H9 (cell line): ENCODE data around the gene HERPUD2. TPM values are rescaled to one million over a fixed set of nuclear protein-coding genes. Genes with fewer than 3 reads are reported as not detected.

Experiments used
- DNase-seq: peaks from one replicate; pipeline ENCODE4 v3.0.0-alpha.2; 2017
- H2AFZ ChIP-seq: one replicate; pipeline ENCODE4 v1.6.1; 2013; ENCODE audit warnings: mild to moderate bottlenecking, low read length, control low read depth, moderate library complexity
- H2AK5ac ChIP-seq: 2 replicates; pipeline ENCODE4 v1.6.1; 2013; ENCODE audit warnings: low read length, control low read depth, mixed read lengths; ENCODE audit not compliant: insufficient read length
- H2BK120ac ChIP-seq: one replicate; pipeline ENCODE4 v1.6.1; 2013; ENCODE audit warnings: low read depth, mild to moderate bottlenecking, low read length, control low read depth, inconsistent platforms; ENCODE audit not compliant: poor library complexity, severe bottlenecking
- H2BK12ac ChIP-seq: 2 replicates; pipeline ENCODE4 v1.6.1; 2013; ENCODE audit warnings: low read length, control low read depth, mixed read lengths, low read depth; ENCODE audit not compliant: insufficient read length
- H2BK15ac ChIP-seq: 2 replicates; pipeline ENCODE4 v1.6.1; 2013; ENCODE audit warnings: low read depth, low read length, control low read depth
- H2BK20ac ChIP-seq: one replicate; pipeline ENCODE4 v1.6.1; 2013; ENCODE audit warnings: low read depth, mild to moderate bottlenecking, low read length, control low read depth, inconsistent platforms; ENCODE audit not compliant: poor library complexity, severe bottlenecking
- H2BK5ac ChIP-seq: 2 replicates; pipeline ENCODE4 v1.6.1; 2013; ENCODE audit warnings: low read length, control low read depth, mixed read lengths; ENCODE audit not compliant: insufficient read length
- H3K14ac ChIP-seq: 2 replicates; pipeline ENCODE4 v1.6.1; 2013; ENCODE audit warnings: low read length, control low read depth; ENCODE audit not compliant: insufficient read depth
- H3K18ac ChIP-seq: 2 replicates; pipeline ENCODE4 v1.6.1; 2013; ENCODE audit warnings: low read depth, mild to moderate bottlenecking, mixed read lengths, low read length, control low read depth; ENCODE audit not compliant: insufficient read length
- H3K23ac ChIP-seq: 2 replicates; pipeline ENCODE4 v1.6.1; 2013; ENCODE audit warnings: low read length, control low read depth, mixed read lengths, low read depth; ENCODE audit not compliant: insufficient read length
- H3K23me2 ChIP-seq: 2 replicates; pipeline ENCODE4 v1.6.1; 2013; ENCODE audit warnings: low read depth, mild to moderate bottlenecking, mixed read lengths, low read length, control low read depth; ENCODE audit not compliant: insufficient read length, poor library complexity, severe bottlenecking
- H3K27ac ChIP-seq: 2 replicates; pipeline ENCODE4 v1.5.1; 2013; ENCODE audit warnings: low read length, control low read depth, mixed read lengths, low read depth; ENCODE audit not compliant: insufficient read length
- H3K27me3 ChIP-seq: 2 replicates; pipeline ENCODE4 v1.6.1; 2013; ENCODE audit warnings: low read length, control low read depth, inconsistent platforms; ENCODE audit not compliant: insufficient read depth
- H3K4ac ChIP-seq: 2 replicates; pipeline ENCODE4 v1.6.1; 2013; ENCODE audit warnings: low read depth, mild to moderate bottlenecking, control low read depth, inconsistent platforms, low read length, moderate library complexity
- H3K4me1 ChIP-seq: 2 replicates; pipeline ENCODE4 v1.6.1; 2013; ENCODE audit warnings: low read length, control low read depth, inconsistent platforms; ENCODE audit not compliant: insufficient read depth
- H3K4me2 ChIP-seq: 2 replicates; pipeline ENCODE4 v1.6.1; 2013; ENCODE audit warnings: low read length, control low read depth, mixed read lengths; ENCODE audit not compliant: insufficient read length, insufficient read depth
- H3K56ac ChIP-seq: 2 replicates; pipeline ENCODE4 v1.6.1; 2013; ENCODE audit warnings: low read depth, mild to moderate bottlenecking, mixed read lengths, low read length, control low read depth; ENCODE audit not compliant: insufficient read length
- H3K79me1 ChIP-seq: 2 replicates; pipeline ENCODE4 v1.6.1; 2013; ENCODE audit warnings: low read depth, mild to moderate bottlenecking, moderate library complexity, low read length, control low read depth, inconsistent platforms; ENCODE audit not compliant: insufficient read depth, poor library complexity, severe bottlenecking
- H3K79me2 ChIP-seq: 2 replicates; pipeline ENCODE4 v1.6.1; 2013; ENCODE audit warnings: low read length, control low read depth, inconsistent platforms; ENCODE audit not compliant: insufficient read depth
- H3K9ac ChIP-seq: 2 replicates; pipeline ENCODE4 v1.6.1; 2013; ENCODE audit warnings: low read length, control low read depth, mixed read lengths; ENCODE audit not compliant: insufficient read length; ENCODE audit errors: extremely low read depth
- H3K9me3 ChIP-seq: one replicate; pipeline ENCODE4 v1.6.1; 2013; ENCODE audit warnings: low read depth, low read length, inconsistent platforms; ENCODE audit not compliant: control insufficient read depth
- H3T11ph ChIP-seq: one replicate; pipeline ENCODE4 v1.6.1; 2013; ENCODE audit warnings: mild to moderate bottlenecking, low read length, control low read depth, inconsistent platforms
- H4K20me1 ChIP-seq: one replicate; pipeline ENCODE4 v1.6.1; 2013; ENCODE audit not compliant: control insufficient read depth, insufficient read length, insufficient read depth
- H4K5ac ChIP-seq: 2 replicates; pipeline ENCODE4 v1.6.1; 2013; ENCODE audit warnings: low read depth, mild to moderate bottlenecking, mixed read lengths, low read length, control low read depth; ENCODE audit not compliant: insufficient read length
- H4K8ac ChIP-seq: replicated peaks from 2 replicates; pipeline ENCODE4 v1.6.1; 2013; ENCODE audit warnings: low read length, control low read depth, mixed read lengths, low read depth; ENCODE audit not compliant: insufficient read length
- H4K91ac ChIP-seq: 2 replicates; pipeline ENCODE4 v1.6.1; 2013; ENCODE audit warnings: low read depth, mild to moderate bottlenecking, moderate library complexity, mixed read lengths, low read length, control low read depth; ENCODE audit not compliant: insufficient read length
- H3K27ac Mint-ChIP-seq, 3 experiments: 2 replicates in 2 of 3; 3 replicates in 1 of 3; pipeline ENCODE4 v1.8.0; 2020 to 2021; ENCODE audit warnings: mixed read lengths in 3 of 3, mild to moderate bottlenecking in 1 of 3, moderate library complexity in 1 of 3
- H3K27me3 Mint-ChIP-seq: 2 replicates; pipeline ENCODE4 v1.8.0; 2021; ENCODE audit warnings: low read depth, mild to moderate bottlenecking, moderate library complexity, mixed read lengths
- H3K36me3 Mint-ChIP-seq, 3 experiments: 2 replicates in 2 of 3; 3 replicates in 1 of 3; pipeline ENCODE4 v1.8.0; 2020 to 2021; ENCODE audit warnings: low read depth in 3 of 3, mixed read lengths in 3 of 3; ENCODE audit not compliant: insufficient read depth in 1 of 3
- H3K4me1 Mint-ChIP-seq, 2 experiments: 2 replicates each; pipeline ENCODE4 v1.8.0; 2020; ENCODE audit warnings: mixed read lengths in 2 of 2
- H3K4me3 Mint-ChIP-seq, 2 experiments: 2 replicates in 1 of 2; 3 replicates in 1 of 2; pipeline ENCODE4 v1.8.0; 2020 to 2021; ENCODE audit warnings: mild to moderate bottlenecking in 2 of 2, mixed read lengths in 2 of 2, moderate library complexity in 1 of 2
- H3K9me3 Mint-ChIP-seq, 2 experiments: 2 replicates in 1 of 2; 3 replicates in 1 of 2; pipeline ENCODE4 v1.8.0; 2020; ENCODE audit warnings: mild to moderate bottlenecking in 2 of 2, mixed read lengths in 2 of 2, moderate library complexity in 1 of 2
- WGBS: extraction: QIAGEN DNeasy Blood & Tissue Kit; methylation state at CpG from one replicate; pipeline ENCODE4 v1.1.7; 2013; ENCODE audit warnings: missing lambda C conversion rate, low lambda C conversion rate, mixed read lengths; ENCODE audit not compliant: insufficient read length; ENCODE audit errors: extremely low coverage; 5-methylcytosine and 5-hydroxymethylcytosine counted together
- total RNA-seq: library from RNA; stranded (reverse); gene quantifications from 2 replicates; pipeline ENCODE4 v1.2.1, GENCODE V29; 2021
- TF ChIP-seq, protein P1 (sequence below): fragments of 200-600 bp; sonication (generic); conservative IDR thresholded peaks from 3 replicates; pipeline ENCODE4 v1.8.0; 2021; ENCODE audit warnings: antibody characterized with exemption, mild to moderate bottlenecking

The HERPUD2 gene
- total RNA-seq, 1 experiment from 2014 or later, result 17.0 TPM

DNA sequence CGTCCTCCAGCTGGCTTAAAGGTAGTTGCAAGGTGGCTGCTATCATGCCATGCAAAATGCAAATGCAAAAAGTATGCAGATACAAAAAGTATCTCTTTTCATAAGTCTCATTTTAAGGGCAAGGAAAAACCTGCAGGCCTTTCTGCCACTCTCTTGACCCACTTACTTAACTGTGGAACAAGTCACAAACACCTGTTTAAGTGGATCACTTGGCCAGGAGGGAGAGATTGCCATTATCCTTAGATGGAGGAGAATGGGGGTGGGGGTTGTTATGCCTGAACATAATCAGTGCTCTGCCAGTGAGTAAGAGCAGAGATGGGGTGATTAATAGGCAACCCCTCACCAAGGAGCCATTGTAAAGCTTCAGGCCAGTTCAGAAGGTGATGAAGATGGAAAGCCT, 25.1 kb upstream of the HERPUD2 start:
- H3K27me3 Mint-ChIP-seq, result no peaks in the 10 kb centered on the region
- no peaks in the 10 kb centered on the region for H3K79me2 ChIP-seq
- H4K5ac ChIP-seq, result no peak overlapping the region
- WGBS, result no CpG with 5 or more reads among the region's 1 CpG
- peaks cover 0 to 6% of the 10 kb centered on the region in 2 experiments; a peak in 1 of 5 replicates for H3K9me3 Mint-ChIP-seq
- no peak overlapping the region for H3K9ac ChIP-seq
- H3K56ac ChIP-seq, result no peak overlapping the region
- no peaks in the 10 kb centered on the region for H3K23me2 ChIP-seq
- H2BK12ac ChIP-seq, result no peak overlapping the region
- H2BK15ac ChIP-seq, result no peak overlapping the region
- no peak overlapping the region for H3K14ac ChIP-seq
- H2BK20ac ChIP-seq, result no peak overlapping the region
- H3K36me3 Mint-ChIP-seq, result no peaks in the 10 kb centered on the region
- no peak overlapping the region for H3K23ac ChIP-seq
- no peaks in the 10 kb centered on the region for H3K9me3 ChIP-seq
- H3T11ph ChIP-seq, result no peak overlapping the region
- no peak overlapping the region for H3K18ac ChIP-seq
- no peak for DNase-seq
- H4K20me1 ChIP-seq, result no peaks in the 10 kb centered on the region
- H3K79me1 ChIP-seq, result no peaks in the 10 kb centered on the region
- H3K27me3 ChIP-seq, result no peaks in the 10 kb centered on the region
- H3K4ac ChIP-seq, result no peak overlapping the region
- no peaks in the 10 kb centered on the region for H3K4me1 ChIP-seq
- TF ChIP-seq, protein P1, sequence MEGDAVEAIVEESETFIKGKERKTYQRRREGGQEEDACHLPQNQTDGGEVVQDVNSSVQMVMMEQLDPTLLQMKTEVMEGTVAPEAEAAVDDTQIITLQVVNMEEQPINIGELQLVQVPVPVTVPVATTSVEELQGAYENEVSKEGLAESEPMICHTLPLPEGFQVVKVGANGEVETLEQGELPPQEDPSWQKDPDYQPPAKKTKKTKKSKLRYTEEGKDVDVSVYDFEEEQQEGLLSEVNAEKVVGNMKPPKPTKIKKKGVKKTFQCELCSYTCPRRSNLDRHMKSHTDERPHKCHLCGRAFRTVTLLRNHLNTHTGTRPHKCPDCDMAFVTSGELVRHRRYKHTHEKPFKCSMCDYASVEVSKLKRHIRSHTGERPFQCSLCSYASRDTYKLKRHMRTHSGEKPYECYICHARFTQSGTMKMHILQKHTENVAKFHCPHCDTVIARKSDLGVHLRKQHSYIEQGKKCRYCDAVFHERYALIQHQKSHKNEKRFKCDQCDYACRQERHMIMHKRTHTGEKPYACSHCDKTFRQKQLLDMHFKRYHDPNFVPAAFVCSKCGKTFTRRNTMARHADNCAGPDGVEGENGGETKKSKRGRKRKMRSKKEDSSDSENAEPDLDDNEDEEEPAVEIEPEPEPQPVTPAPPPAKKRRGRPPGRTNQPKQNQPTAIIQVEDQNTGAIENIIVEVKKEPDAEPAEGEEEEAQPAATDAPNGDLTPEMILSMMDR, result no peak
- no peak overlapping the region; a peak in 1 of 7 replicates for H3K27ac Mint-ChIP-seq
- no peak overlapping the region for H2BK120ac ChIP-seq
- H2AK5ac ChIP-seq, result no peak overlapping the region
- no peak overlapping the region for H2AFZ ChIP-seq
- no peak overlapping the region for H3K27ac ChIP-seq
- H4K91ac ChIP-seq, result no peak overlapping the region
- H4K8ac ChIP-seq, result no peak overlapping the region
- no peaks in the 10 kb centered on the region; a peak in 1 of 4 replicates for H3K4me1 Mint-ChIP-seq
- H3K4me2 ChIP-seq, result no peak overlapping the region
- no peak overlapping the region for H2BK5ac ChIP-seq
- H3K4me3 Mint-ChIP-seq, result no peak overlapping the region
